A549 (cell line): ENCODE results near the gene FNIP1.

Experiments
- FOSB ChIP-seq: fragments of 250-450 bp; sonication (Bioruptor Pico); IDR thresholded peaks from 2 replicates; pipeline ENCODE4 v1.5.0; 2020; ENCODE audit warnings: mild to moderate bottlenecking, moderate library complexity
- POLR2A ChIP-seq: IDR thresholded peaks from 2 replicates; pipeline ENCODE4 v1.6.1; 2012; ENCODE audit warnings: mild to moderate bottlenecking, low read length

GRCh38 chr5:131824631-131825030 lies 27.8 kb upstream of the FNIP1 start:
- no peak for TF ChIP-seq POLR2A
- no peak for TF ChIP-seq FOSB (CRISPR knock-in tag)
